Measurements from ENCODE around the gene MRPS26. TPM values are rescaled to one million over a fixed set of nuclear protein-coding genes. Genes with fewer than 3 reads are reported as not detected.

The MRPS26 gene
- total and polyA plus RNA-seq, 2 donors from 2014 or later = 39.8 to 109 TPM

- intact Hi-C loops (cut with DNase I) = no loop called here
- no peak for FAIRE-seq
Observed at GRCh38 chr20:3077618-3078134, 31.8 kb downstream of the MRPS26 start.

GRCh38 chr20:3080939-3081388 is 35.1 kb downstream of the MRPS26 start:
- DNase-seq (no peak), FAIRE-seq (no peak)
- no peak overlapping the region for H3K4me3 ChIP-seq (ENCODE audit: low read length in 3 of 3)
- TF ChIP-seq CTCF (IDR thresholded peaks at IDR 0.05; ENCODE audit: borderline replicate concordance, extremely low read depth, insufficient read depth) = no peak
- H3K27me3 ChIP-seq (ENCODE audit: control insufficient read depth, insufficient read depth, low read length) = peaks cover 15% of the 10 kb centered on the region
- intact Hi-C loops (cut with DNase I) = no loop called here
- H3K27ac ChIP-seq (ENCODE audit: low read depth in 2 of 2, low read length in 2 of 2) = no peak overlapping the region
- peaks cover 0 to 7% (median 6%) of the 10 kb centered on the region in 3 donors for H3K4me1 ChIP-seq (ENCODE audit: control insufficient read depth in 2 of 3, insufficient read depth in 2 of 3, low read depth in 1 of 3, low read length in 3 of 3)
- H3K9me3 ChIP-seq (ENCODE audit: control insufficient read depth in 2 of 3, insufficient read depth in 1 of 3, low read length in 3 of 3) = no peaks in the 10 kb centered on the region
- H3K9ac ChIP-seq (ENCODE audit: low read length in 3 of 3) = no peak overlapping the region
- H3K36me3 ChIP-seq (ENCODE audit: control insufficient read depth in 2 of 3, insufficient read depth in 3 of 3, low read length in 3 of 3) = no peaks in the 10 kb centered on the region

More at GRCh38 chr20:3077618-3078134, 31.8 kb downstream of the MRPS26 start:
- Histone ChIP-seq H3K27ac (ENCODE audit: low read depth in 2 of 2, low read length in 2 of 2) (no peak overlapping the region), H3K4me3 (ENCODE audit: low read length in 3 of 3) (no peak overlapping the region), H3K36me3 (ENCODE audit: control insufficient read depth in 2 of 3, insufficient read depth in 3 of 3, low read length in 3 of 3) (no peaks in the 10 kb centered on the region), H3K4me1 (ENCODE audit: control insufficient read depth in 2 of 3, insufficient read depth in 2 of 3, low read depth in 1 of 3, low read length in 3 of 3) (peaks cover 0 to 6% (median 4%) of the 10 kb centered on the region in 3 donors), H3K27me3 (ENCODE audit: control insufficient read depth, insufficient read depth, low read length) (peaks cover 12% of the 10 kb centered on the region), H3K9ac (ENCODE audit: low read length in 3 of 3) (no peak overlapping the region), H3K9me3 (ENCODE audit: control insufficient read depth in 2 of 3, insufficient read depth in 1 of 3, low read length in 3 of 3) (no peaks in the 10 kb centered on the region)
- TF ChIP-seq CTCF (IDR thresholded peaks at IDR 0.05; ENCODE audit: borderline replicate concordance, extremely low read depth, insufficient read depth) = no peak
- DNase-seq = no peak

- FAIRE-seq (no peak), DNase-seq (no peak)
- Histone ChIP-seq H3K4me3 (ENCODE audit: low read length in 3 of 3) (no peak overlapping the region), H3K27ac (ENCODE audit: low read depth in 2 of 2, low read length in 2 of 2) (no peak overlapping the region), H3K4me1 (ENCODE audit: control insufficient read depth in 2 of 3, insufficient read depth in 2 of 3, low read depth in 1 of 3, low read length in 3 of 3) (peaks cover 0 to 7% (median 6%) of the 10 kb centered on the region in 3 donors), H3K27me3 (ENCODE audit: control insufficient read depth, insufficient read depth, low read length) (peaks cover 15% of the 10 kb centered on the region), H3K9ac (ENCODE audit: low read length in 3 of 3) (no peak overlapping the region), H3K9me3 (ENCODE audit: control insufficient read depth in 2 of 3, insufficient read depth in 1 of 3, low read length in 3 of 3) (no peaks in the 10 kb centered on the region), H3K36me3 (ENCODE audit: control insufficient read depth in 2 of 3, insufficient read depth in 3 of 3, low read length in 3 of 3) (no peaks in the 10 kb centered on the region)
- intact Hi-C loops (cut with DNase I) = no loop called here
- no peak for TF ChIP-seq CTCF (IDR thresholded peaks at IDR 0.05; ENCODE audit: borderline replicate concordance, extremely low read depth, insufficient read depth)
Observed at GRCh38 chr20:3081641-3082040, 35.8 kb downstream of the MRPS26 start.

Measured in kidney (tissue), 14 donors.